GM19324 (cell line): ENCODE measurements around the gene LMX1B.

Experiments used
- ATAC-seq: cut with Tn5 transposase; IDR thresholded peaks from one replicate; pipeline ENCODE4 v1.9.1; 2021; ENCODE audit warnings: mild to moderate bottlenecking, moderate library complexity; ENCODE audit not compliant: unreplicated experiment, low FRiP score

Gene LMX1B

GRCh38 chr9:126617003-126617822 lies 3.5 kb downstream of the LMX1B start:
- no peak for ATAC-seq

GRCh38 chr9:126617823-126618165 lies 4.1 kb downstream of the LMX1B start:
- no peak for ATAC-seq

GRCh38 chr9:126618190-126618584 lies 4.5 kb downstream of the LMX1B start:
- no peak for ATAC-seq

GRCh38 chr9:126618585-126619360 lies 5.0 kb downstream of the LMX1B start:
- ATAC-seq = no peak

GRCh38 chr9:126619361-126620135 lies 5.8 kb downstream of the LMX1B start:
- ATAC-seq = no peak

- ATAC-seq = no peak
Measured at GRCh38 chr9:126620478-126620877, 6.8 kb downstream of the LMX1B start.

GRCh38 chr9:126621061-126621918 lies 7.6 kb downstream of the LMX1B start:
- no peak for ATAC-seq

GRCh38 chr9:126621919-126622735 lies 8.4 kb downstream of the LMX1B start:
- ATAC-seq = no peak

- no peak for ATAC-seq
Measured at GRCh38 chr9:126623314-126623666, 9.6 kb downstream of the LMX1B start.

- ATAC-seq = no peak
Measured at GRCh38 chr9:126623667-126624478, 10.1 kb downstream of the LMX1B start.

- ATAC-seq = no peak
Measured at GRCh38 chr9:126624479-126624826, 10.7 kb downstream of the LMX1B start.

- no peak for ATAC-seq
Measured at GRCh38 chr9:126624912-126625311, 11.2 kb downstream of the LMX1B start.

GRCh38 chr9:126625329-126626126 lies 11.8 kb downstream of the LMX1B start:
- ATAC-seq = no peak

- ATAC-seq = no peak
Measured at GRCh38 chr9:126626127-126626925, 12.6 kb downstream of the LMX1B start.

- ATAC-seq = no peak
Measured at GRCh38 chr9:126626926-126627233, 13.2 kb downstream of the LMX1B start.

- ATAC-seq = no peak
Measured at GRCh38 chr9:126628146-126628545, 14.4 kb downstream of the LMX1B start.

GRCh38 chr9:126628969-126629674 lies 15.4 kb downstream of the LMX1B start:
- ATAC-seq = no peak
